Measurements from ENCODE around the gene KAZN.

Gene KAZN

GRCh38 chr1:14783592-14783886 is 185.1 kb downstream of the KAZN start:
- H3K4me3 ChIP-seq (ENCODE audit: low read depth, low read length): no peak overlapping the region
- DNase-seq (ENCODE audit: low read depth): no peak
- no peak for TF ChIP-seq CTCF (IDR thresholded peaks at IDR 0.05; ENCODE audit: insufficient read depth, low read depth, low read length, missing control alignments)

- no peak for TF ChIP-seq CTCF (IDR thresholded peaks at IDR 0.05; ENCODE audit: insufficient read depth, low read depth, low read length, missing control alignments)
- H3K4me3 ChIP-seq (ENCODE audit: low read depth, low read length): no peak overlapping the region
- no peak for DNase-seq (ENCODE audit: low read depth)
These were observed 186.6 kb downstream of the KAZN start for GRCh38 chr1:14784790-14785773.

GRCh38 chr1:14786109-14786675 is 187.7 kb downstream of the KAZN start:
- H3K4me3 ChIP-seq (ENCODE audit: low read depth, low read length): no peak overlapping the region
- TF ChIP-seq CTCF (IDR thresholded peaks at IDR 0.05; ENCODE audit: insufficient read depth, low read depth, low read length, missing control alignments): no peak
- no peak for DNase-seq (ENCODE audit: low read depth)

- TF ChIP-seq CTCF (IDR thresholded peaks at IDR 0.05; ENCODE audit: insufficient read depth, low read depth, low read length, missing control alignments): no peak
- no peak overlapping the region for H3K4me3 ChIP-seq (ENCODE audit: low read depth, low read length)
- no peak for DNase-seq (ENCODE audit: low read depth)
These were observed 188.2 kb downstream of the KAZN start for GRCh38 chr1:14786681-14787080.

- DNase-seq (ENCODE audit: low read depth): no peak
- H3K4me3 ChIP-seq (ENCODE audit: low read depth, low read length): no peak overlapping the region
- no peak for TF ChIP-seq CTCF (IDR thresholded peaks at IDR 0.05; ENCODE audit: insufficient read depth, low read depth, low read length, missing control alignments)
These were observed 189.1 kb downstream of the KAZN start for GRCh38 chr1:14787604-14788003.

- TF ChIP-seq CTCF (IDR thresholded peaks at IDR 0.05; ENCODE audit: insufficient read depth, low read depth, low read length, missing control alignments): no peak
- DNase-seq (ENCODE audit: low read depth): no peak
- no peak overlapping the region for H3K4me3 ChIP-seq (ENCODE audit: low read depth, low read length)
These were observed 189.6 kb downstream of the KAZN start for GRCh38 chr1:14788080-14788479.
